Neural cell (in vitro differentiated cells): ENCODE data around the gene GPATCH2L. TPM values are rescaled to one million over a fixed set of nuclear protein-coding genes. Genes with fewer than 3 reads are reported as not detected.

Source experiments
- H2AFZ ChIP-seq: fragments of 200-600, 300-800 bp; sonication (generic), shearing (Covaris generic); 2 replicates; pipeline ENCODE4 v1.6.0; 2014; ENCODE audit warnings: low read depth, mild to moderate bottlenecking, antibody characterized with exemption, low read length, moderate library complexity
- H3F3A ChIP-seq: fragments of 200-600 bp; shearing (Covaris generic); 2 replicates; pipeline ENCODE4 v1.6.1; 2016; ENCODE audit warnings: mild to moderate bottlenecking, moderate library complexity, mixed read lengths, antibody characterized with exemption, low read length; ENCODE audit not compliant: insufficient read depth, poor library complexity, severe bottlenecking
- H3K27ac ChIP-seq: fragments of 200-600, 300-800 bp; sonication (generic), shearing (Covaris generic); 2 replicates; pipeline ENCODE4 v1.5.1; 2014; ENCODE audit warnings: mild to moderate bottlenecking, low read length, moderate library complexity
- H3K27me3 ChIP-seq: fragments of 300-800, 200-600 bp; sonication (generic), shearing (Covaris generic); 2 replicates; pipeline ENCODE4 v1.6.0; 2014; ENCODE audit warnings: mild to moderate bottlenecking, low read depth, low read length, moderate library complexity; ENCODE audit not compliant: insufficient read depth
- H3K36me3 ChIP-seq: fragments of 300-800, 200-600 bp; sonication (generic), shearing (Covaris generic); 2 replicates; pipeline ENCODE4 v1.5.1; 2014; ENCODE audit warnings: mild to moderate bottlenecking, antibody characterized with exemption, low read length, moderate library complexity; ENCODE audit not compliant: insufficient read depth
- H3K4me2 ChIP-seq: fragments of 300-800, 200-600 bp; sonication (generic), shearing (Covaris generic); 2 replicates; pipeline ENCODE4 v1.6.0; 2014; ENCODE audit warnings: mild to moderate bottlenecking, low read length
- H3K4me3 ChIP-seq: fragments of 300-800, 200-600 bp; sonication (generic), shearing (Covaris generic); 2 replicates; pipeline ENCODE4 v1.5.1; 2014; ENCODE audit warnings: mild to moderate bottlenecking, low read length, moderate library complexity
- H3K79me2 ChIP-seq: fragments of 200-600 bp; shearing (Covaris generic); replicated peaks from 2 replicates; pipeline ENCODE4 v1.6.0; 2014; ENCODE audit warnings: mild to moderate bottlenecking, low read length, moderate library complexity; ENCODE audit not compliant: insufficient read depth
- H3K9ac ChIP-seq: fragments of 300-800, 200-600 bp; sonication (generic), shearing (Covaris generic); 2 replicates; pipeline ENCODE4 v1.6.1; 2016; ENCODE audit warnings: mild to moderate bottlenecking, low read length, mixed read lengths
- H3K9me2 ChIP-seq: fragments of 200-600 bp; shearing (Covaris generic); 2 replicates; pipeline ENCODE4 v1.6.1; 2016; ENCODE audit warnings: mild to moderate bottlenecking, low read length, mixed read lengths; ENCODE audit not compliant: insufficient read depth
- H3K9me3 ChIP-seq: fragments of 200-600, 300-800 bp; sonication (generic), shearing (Covaris generic); 2 replicates; pipeline ENCODE4 v1.6.1; 2016; ENCODE audit warnings: mild to moderate bottlenecking, mixed run types, low read length, moderate library complexity, mixed read lengths
- H4K20me1 ChIP-seq: fragments of 200-600 bp; shearing (Covaris generic); 2 replicates; pipeline ENCODE4 v1.6.1; 2016; ENCODE audit warnings: mild to moderate bottlenecking, mixed run types; ENCODE audit not compliant: insufficient read depth
- CTCF ChIP-seq: fragments of 450-650 bp; IDR thresholded peaks from 2 replicates; pipeline ENCODE4 v1.5.1; 2014; ENCODE audit warnings: antibody characterized with exemption, mild to moderate bottlenecking, moderate library complexity; ENCODE audit not compliant: poor library complexity, severe bottlenecking
- EP300 ChIP-seq: fragments of 450-650 bp; conservative IDR thresholded peaks from 2 replicates; pipeline ENCODE4 v1.6.1; 2014; ENCODE audit warnings: antibody characterized with exemption, mild to moderate bottlenecking, moderate library complexity; ENCODE audit not compliant: poor library complexity, severe bottlenecking
- EZH2 ChIP-seq: fragments of 200-600, 300-800 bp; shearing (Covaris generic), sonication (generic); IDR thresholded peaks from 2 replicates; pipeline ENCODE4 v1.6.1; 2014; ENCODE audit warnings: antibody characterized with exemption, low read length, borderline replicate concordance, mild to moderate bottlenecking; ENCODE audit not compliant: insufficient read depth, poor library complexity, severe bottlenecking
- MXI1 ChIP-seq: fragments of 450-650 bp; conservative IDR thresholded peaks from 2 replicates; pipeline ENCODE4 v1.6.1; 2014; ENCODE audit warnings: antibody characterized with exemption, mild to moderate bottlenecking; ENCODE audit not compliant: poor library complexity, severe bottlenecking
- POLR2AphosphoS5 ChIP-seq: IDR thresholded peaks from 2 replicates; pipeline ENCODE4 v1.6.1; 2012
- RAD21 ChIP-seq: fragments of 450-650 bp; conservative IDR thresholded peaks from 2 replicates; pipeline ENCODE4 v1.6.1; 2014; ENCODE audit warnings: antibody characterized with exemption, mild to moderate bottlenecking, moderate library complexity
- SMC3 ChIP-seq: fragments of 450-650 bp; conservative IDR thresholded peaks from 2 replicates; pipeline ENCODE4 v1.6.1; 2014; ENCODE audit warnings: antibody characterized with exemption, mild to moderate bottlenecking, moderate library complexity; ENCODE audit not compliant: poor library complexity
- TAF1 ChIP-seq: IDR thresholded peaks from 2 replicates; pipeline ENCODE4 v1.6.1; 2012; ENCODE audit warnings: low read depth
- polyA plus RNA-seq: library from polyadenylated mRNA; depleted of rRNA; stranded (reverse); fragments of >200 nt; gene quantifications from 2 replicates; pipeline ENCODE4 v1.2.3, GENCODE V29; 2014
- TF ChIP-seq, protein P1 (sequence below): IDR thresholded peaks from 2 replicates; pipeline ENCODE4 v1.6.1; 2012; ENCODE audit warnings: borderline replicate concordance

The GPATCH2L gene
- polyA plus RNA-seq, 1 donor from 2014 or later = 49.6 TPM

GRCh38 chr14:76260749-76261148, 109.0 kb downstream of the GPATCH2L start:
- Histone ChIP-seq H3K79me2 (no peaks in the 10 kb centered on the region), H3K4me2 (no peak overlapping the region), H3K27ac (no peak overlapping the region), H3K36me3 (no peaks in the 10 kb centered on the region), H3K9ac (no peak overlapping the region), H4K20me1 (no peaks in the 10 kb centered on the region), H3F3A (no peaks in the 10 kb centered on the region), H3K9me2 (no peaks in the 10 kb centered on the region), H3K27me3 (no peaks in the 10 kb centered on the region), H3K4me3 (no peak overlapping the region), H3K9me3 (no peaks in the 10 kb centered on the region), H2AFZ (no peak overlapping the region)
- TF ChIP-seq EP300 (no peak), RAD21 (no peak), POLR2AphosphoS5 (no peak), EZH2 (no peak), CTCF (no peak), TAF1 (no peak), MXI1 (no peak), SMC3 (no peak)
- TF ChIP-seq, protein P1, sequence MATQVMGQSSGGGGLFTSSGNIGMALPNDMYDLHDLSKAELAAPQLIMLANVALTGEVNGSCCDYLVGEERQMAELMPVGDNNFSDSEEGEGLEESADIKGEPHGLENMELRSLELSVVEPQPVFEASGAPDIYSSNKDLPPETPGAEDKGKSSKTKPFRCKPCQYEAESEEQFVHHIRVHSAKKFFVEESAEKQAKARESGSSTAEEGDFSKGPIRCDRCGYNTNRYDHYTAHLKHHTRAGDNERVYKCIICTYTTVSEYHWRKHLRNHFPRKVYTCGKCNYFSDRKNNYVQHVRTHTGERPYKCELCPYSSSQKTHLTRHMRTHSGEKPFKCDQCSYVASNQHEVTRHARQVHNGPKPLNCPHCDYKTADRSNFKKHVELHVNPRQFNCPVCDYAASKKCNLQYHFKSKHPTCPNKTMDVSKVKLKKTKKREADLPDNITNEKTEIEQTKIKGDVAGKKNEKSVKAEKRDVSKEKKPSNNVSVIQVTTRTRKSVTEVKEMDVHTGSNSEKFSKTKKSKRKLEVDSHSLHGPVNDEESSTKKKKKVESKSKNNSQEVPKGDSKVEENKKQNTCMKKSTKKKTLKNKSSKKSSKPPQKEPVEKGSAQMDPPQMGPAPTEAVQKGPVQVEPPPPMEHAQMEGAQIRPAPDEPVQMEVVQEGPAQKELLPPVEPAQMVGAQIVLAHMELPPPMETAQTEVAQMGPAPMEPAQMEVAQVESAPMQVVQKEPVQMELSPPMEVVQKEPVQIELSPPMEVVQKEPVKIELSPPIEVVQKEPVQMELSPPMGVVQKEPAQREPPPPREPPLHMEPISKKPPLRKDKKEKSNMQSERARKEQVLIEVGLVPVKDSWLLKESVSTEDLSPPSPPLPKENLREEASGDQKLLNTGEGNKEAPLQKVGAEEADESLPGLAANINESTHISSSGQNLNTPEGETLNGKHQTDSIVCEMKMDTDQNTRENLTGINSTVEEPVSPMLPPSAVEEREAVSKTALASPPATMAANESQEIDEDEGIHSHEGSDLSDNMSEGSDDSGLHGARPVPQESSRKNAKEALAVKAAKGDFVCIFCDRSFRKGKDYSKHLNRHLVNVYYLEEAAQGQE = no peak

GRCh38 chr14:76261371-76261811, 109.7 kb downstream of the GPATCH2L start:
- Histone ChIP-seq H3K9me3 (no peaks in the 10 kb centered on the region), H3F3A (no peaks in the 10 kb centered on the region), H3K27ac (no peak overlapping the region), H3K27me3 (no peaks in the 10 kb centered on the region), H3K9ac (no peak overlapping the region), H3K4me2 (no peak overlapping the region), H2AFZ (no peak overlapping the region), H3K36me3 (no peaks in the 10 kb centered on the region), H4K20me1 (no peaks in the 10 kb centered on the region), H3K9me2 (no peaks in the 10 kb centered on the region), H3K4me3 (no peak overlapping the region), H3K79me2 (no peaks in the 10 kb centered on the region)
- no peak for TF ChIP-seq TAF1
- TF ChIP-seq POLR2AphosphoS5 = no peak
- TF ChIP-seq SMC3 = no peak
- TF ChIP-seq RAD21 = no peak
- TF ChIP-seq EZH2 = no peak
- TF ChIP-seq CTCF = no peak
- TF ChIP-seq EP300 = no peak
- TF ChIP-seq MXI1 = no peak
- TF ChIP-seq, protein P1 = no peak
